ENCODE measurements around the gene TOLLIP. TPM values are rescaled to one million over a fixed set of nuclear protein-coding genes. Genes with fewer than 3 reads are reported as not detected.
"Not testable (repeated sequence)": the region's sequence is repeated elsewhere in the genome, so short reads cannot be mapped to it uniquely, and the experiment has no call there.

Gene TOLLIP
- polyA plus RNA-seq, 5 donors: 19.3 to 34.1 (median 25.0) TPM

GRCh38 chr11:1345737-1346513, 36.5 kb upstream of the TOLLIP start:
- no peak for DNase-seq

DNA sequence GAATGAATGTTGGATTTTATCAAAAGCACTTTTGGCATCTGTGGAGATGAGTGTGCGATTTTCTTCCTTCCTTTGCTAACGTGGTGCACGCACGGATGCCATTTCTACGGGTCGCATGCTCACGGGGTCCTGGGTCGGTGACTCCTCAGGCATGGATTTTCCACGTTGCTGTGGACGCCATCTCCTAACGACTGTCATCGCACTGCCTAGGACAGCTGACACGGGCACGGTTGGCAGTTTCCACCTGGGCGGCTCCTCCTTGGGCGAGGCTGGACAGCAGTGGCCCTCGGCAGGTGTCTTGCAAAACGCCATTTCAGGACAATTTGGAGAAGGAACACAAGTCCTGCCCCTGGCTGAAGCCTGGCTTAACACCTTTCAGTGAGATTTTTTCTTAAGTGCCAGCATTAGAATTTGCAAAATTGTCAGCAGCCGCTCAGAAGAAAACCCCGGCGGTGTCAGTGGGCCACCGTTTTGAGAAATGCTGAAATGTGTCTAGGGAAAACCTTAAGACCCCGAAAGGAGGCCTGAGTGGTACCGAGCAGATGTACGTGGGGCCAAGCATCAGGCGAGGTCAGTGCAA, 34.7 kb upstream of the TOLLIP start:
- no peak for DNase-seq

DNA sequence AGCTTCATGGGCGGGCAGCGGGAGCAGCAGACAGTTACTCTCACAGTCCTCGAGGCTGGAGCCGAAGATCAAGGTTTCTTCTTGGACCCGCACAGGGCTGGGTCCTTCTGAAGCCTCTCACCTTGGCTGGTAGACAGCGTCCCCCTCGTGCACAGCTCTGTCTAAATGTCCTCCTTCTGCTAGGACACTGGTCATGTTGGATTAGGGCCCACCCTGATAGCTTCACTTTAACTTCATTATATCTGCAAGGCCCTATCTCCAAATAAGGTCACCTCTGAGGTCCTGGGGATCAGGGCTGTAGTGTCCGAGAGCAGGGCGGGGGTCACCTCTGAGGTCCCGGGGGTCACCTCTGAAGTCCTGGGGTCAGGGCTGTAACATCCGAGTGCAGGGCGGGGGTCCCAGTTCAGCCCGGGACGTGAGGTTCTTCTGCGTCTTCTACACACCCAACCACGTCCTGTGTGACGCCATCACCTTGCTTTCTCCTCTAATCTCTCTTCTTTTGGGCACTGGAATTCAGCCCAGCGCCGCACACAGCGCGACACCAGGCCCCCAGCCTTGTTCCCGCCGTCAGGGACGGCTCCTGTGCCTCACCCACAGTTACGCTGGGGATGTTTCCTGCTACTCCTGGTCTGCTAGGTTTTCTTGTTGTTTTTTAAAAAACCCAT, 34.1 kb upstream of the TOLLIP start:
- no peak for DNase-seq

GRCh38 chr11:1342946-1343345, 33.5 kb upstream of the TOLLIP start:
- no peak for DNase-seq

DNA sequence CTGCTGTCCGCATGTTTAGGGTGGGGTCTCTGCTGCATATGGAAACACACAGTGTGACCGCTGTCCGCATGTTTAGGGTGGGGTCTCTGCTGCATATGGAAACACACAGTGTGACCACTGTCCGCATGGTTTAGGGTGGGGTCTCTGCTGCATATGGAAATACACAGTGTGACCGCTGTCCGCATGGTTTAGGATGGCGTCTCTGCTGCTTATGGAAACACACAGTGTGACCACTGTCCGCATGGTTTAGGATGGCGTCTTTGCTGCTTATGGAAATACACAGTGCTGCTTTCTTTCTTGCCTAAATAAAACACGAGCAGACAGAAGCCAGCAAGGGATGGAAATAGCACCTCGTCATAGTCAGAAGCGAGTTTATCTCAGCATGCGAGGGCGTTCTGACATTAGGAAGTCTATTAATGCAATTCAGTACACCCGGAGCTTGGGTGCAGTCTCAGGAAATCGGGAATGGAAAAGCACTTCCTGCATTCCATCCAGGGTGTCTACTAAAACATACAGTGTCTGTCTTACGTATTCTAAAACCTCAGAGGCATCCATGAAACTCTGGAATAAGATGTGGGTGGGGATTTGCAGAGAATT, 32.6 kb upstream of the TOLLIP start:
- DNase-seq: no peak

- DNase-seq: not testable (repeated sequence)
Measured at GRCh38 chr11:1341226-1341625, 31.8 kb upstream of the TOLLIP start.

DNA sequence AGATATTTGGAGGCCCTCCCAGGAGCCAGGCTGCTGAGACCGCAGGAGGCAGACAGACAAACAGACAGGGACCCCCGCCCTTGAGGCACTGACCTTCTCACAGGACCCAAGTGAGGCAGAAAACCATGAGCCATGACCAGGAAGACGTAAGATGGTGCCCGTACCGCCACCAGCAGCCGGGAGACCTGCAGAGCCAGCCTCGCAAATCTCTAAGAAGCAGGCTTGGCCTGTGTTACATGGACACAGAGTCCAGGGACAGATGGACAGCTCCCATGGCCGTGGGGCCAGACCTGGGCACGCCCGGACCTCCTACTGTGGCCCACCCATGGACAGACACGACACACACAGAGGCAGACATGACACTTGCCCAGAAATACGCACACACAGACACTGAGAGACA, 30.7 kb upstream of the TOLLIP start:
- no peak for DNase-seq

GRCh38 chr11:1339066-1339675, 29.7 kb upstream of the TOLLIP start:
- no peak for DNase-seq

DNA sequence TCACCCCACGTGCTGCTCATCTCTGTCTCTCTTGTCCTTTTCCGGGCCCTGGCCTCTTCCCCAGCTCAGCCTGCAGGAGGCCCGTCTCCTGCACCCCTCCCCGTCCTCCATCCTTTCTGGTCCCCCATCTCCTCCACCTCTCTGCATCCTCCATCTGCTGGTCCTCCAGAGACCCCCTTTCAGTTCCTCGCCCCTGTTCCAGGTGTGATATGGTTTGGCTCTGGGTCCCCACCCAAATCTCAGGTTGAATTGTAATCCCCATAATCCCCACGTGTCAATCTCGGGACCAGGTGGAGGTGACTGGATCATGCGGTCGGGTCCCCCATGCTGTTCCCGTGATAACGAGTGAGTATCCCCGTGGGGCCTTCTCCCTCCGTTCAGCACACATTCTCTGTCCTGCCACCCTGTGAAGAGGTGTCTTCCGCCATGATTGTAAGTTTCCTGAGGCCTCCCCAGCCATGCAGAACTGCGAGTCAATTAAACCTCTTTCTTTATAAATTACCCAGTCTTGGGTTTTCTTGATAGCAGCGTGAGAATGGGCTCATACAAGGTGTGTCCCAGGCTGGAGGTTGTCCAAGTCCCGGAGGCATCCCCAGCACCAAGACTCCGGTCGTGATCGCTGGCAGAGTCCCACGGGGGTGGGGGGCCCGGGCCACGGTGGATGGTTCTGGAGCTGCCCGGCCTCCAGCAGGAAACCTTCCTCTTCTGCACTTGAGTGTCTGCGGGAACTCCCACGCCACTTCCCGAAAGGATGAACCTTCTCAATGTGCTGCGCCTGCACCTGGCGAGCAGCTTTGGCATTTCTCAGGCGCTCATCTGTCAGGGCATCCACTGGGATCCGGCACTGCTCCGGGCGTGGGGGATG, 29.0 kb upstream of the TOLLIP start:
- no peak for DNase-seq

- DNase-seq: no peak
Measured at GRCh38 chr11:1337647-1338007, 28.2 kb upstream of the TOLLIP start.

DNA sequence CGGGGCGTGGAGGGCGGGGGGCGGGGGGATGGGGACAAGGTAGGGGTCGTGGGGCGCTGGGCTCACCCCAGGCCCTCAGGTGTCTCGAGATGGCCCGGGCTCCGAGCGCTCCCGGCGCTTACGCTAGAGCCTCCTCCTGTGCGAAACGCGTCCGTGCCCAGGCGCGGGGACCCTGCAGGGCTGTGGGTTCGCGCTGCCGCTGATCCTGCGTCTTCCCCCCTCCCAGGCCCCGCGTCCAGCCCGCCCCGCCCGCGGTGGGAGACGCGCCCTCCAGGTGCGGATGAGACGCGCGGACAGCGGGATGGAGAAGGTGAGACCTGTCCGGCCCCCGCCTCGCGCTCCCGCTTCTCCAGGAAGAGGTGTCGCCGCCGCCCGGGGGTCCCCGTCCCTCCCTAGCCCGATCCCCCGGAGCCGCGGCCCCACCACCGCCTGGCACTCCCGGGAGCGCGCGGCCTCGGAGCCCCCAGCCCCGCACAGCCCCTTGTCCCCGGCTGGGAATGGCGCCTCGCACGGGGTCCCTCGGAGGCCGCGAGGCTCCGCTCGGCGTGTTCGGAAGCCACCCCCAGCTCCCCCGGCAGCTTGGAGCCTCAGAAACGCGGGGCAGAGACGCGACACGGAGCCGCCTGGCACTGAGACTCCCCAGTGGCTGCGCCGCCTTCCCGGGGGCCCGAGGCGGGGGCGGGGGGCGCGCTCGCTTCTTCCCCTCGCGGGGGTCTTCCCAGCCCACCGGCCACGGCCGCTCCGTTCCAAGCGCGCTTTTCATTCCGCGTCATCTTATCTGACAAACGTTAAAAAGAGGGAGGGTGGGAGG, 27.6 kb upstream of the TOLLIP start:
- DNase-seq: no peak

GRCh38 chr11:1335811-1336761, 26.7 kb upstream of the TOLLIP start:
- DNase-seq: peak; percentile 69 to 79

GRCh38 chr11:1335264-1335810, 25.9 kb upstream of the TOLLIP start:
- DNase-seq: no peak

- no peak for DNase-seq
Measured at GRCh38 chr11:1333860-1334259, 24.4 kb upstream of the TOLLIP start.

DNA sequence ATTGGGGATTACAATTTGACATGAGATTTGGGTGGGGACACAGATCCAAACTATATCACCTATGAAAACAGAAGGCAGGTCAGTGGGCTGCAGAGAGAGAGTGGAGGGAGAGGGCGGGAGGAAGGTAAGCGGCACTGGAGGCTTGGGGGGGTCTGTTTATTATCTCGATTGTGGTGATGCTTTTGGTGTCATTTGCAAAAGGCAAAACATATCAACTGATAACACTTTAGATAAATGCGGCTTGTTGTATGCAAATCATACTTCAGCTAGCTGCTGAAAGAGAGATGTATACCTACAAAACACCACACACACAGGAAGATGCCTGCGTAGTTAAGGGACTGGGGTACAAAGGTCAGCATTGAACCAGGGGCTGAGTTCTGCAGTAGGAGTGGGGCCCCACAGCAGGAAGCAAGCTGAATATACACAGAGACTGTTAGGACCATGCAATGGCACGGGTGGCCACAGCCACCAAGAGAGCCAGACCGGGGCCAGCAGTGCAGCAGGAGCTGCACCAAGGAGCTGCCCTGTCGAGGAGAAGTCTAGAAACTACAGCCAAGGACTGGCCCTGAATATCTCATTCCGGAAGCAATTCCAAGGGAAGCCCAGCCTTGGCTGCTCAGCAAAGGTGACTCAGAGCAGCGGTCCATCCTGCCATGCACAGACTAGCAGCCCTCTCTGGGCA, 23.8 kb upstream of the TOLLIP start:
- DNase-seq: no peak

- no peak for DNase-seq
Measured at GRCh38 chr11:1330473-1330872, 21.0 kb upstream of the TOLLIP start.

DNA sequence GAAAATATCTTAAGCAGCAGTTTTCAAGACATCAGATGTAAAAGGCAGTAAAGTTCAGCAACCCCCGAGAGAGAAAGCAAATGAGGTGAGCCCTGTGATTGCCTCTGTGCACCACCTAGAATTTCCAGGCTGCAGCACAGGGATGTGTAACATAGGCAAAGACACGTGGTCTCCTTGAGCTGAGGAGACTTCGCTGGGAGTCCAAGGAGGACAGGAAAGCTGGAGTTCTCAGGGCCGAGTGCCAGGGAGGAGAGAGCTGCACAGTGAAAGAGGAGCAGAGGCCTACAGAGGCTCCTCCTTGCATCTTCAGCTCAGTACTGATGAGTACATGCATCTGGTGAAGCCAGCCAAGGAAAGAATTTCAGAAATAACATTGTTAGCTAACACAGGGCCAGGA, 17.6 kb upstream of the TOLLIP start:
- DNase-seq: no peak

- no peak for DNase-seq
Measured at GRCh38 chr11:1326435-1327063, 17.1 kb upstream of the TOLLIP start.
